22Rv1 (cell line): ENCODE measurements around the gene FAT1.

Experiments used
- CTCF ChIP-seq: fragments of 450-650 bp; IDR thresholded peaks from 2 replicates; pipeline ENCODE4 v1.5.1; 2017; ENCODE audit warnings: mild to moderate bottlenecking
- ZFX ChIP-seq: fragments of 450-650 bp; IDR thresholded peaks from 2 replicates; pipeline ENCODE4 v1.6.1; 2017; ENCODE audit warnings: antibody characterized with exemption, borderline replicate concordance

- TF ChIP-seq CTCF (0 out of 2 replicates have a peak, but pooled peaks have one; percentile 8), ZFX (no peak)
These were observed 13.8 kb upstream of the FAT1 start for GRCh38 chr4:186737427-186737826.
